Measurements from ENCODE around the gene SLC1A1.
"Not testable (repeated sequence)": the region's sequence is repeated elsewhere in the genome, so short reads cannot be mapped to it uniquely, and the experiment has no call there.

The SLC1A1 gene

DNA sequence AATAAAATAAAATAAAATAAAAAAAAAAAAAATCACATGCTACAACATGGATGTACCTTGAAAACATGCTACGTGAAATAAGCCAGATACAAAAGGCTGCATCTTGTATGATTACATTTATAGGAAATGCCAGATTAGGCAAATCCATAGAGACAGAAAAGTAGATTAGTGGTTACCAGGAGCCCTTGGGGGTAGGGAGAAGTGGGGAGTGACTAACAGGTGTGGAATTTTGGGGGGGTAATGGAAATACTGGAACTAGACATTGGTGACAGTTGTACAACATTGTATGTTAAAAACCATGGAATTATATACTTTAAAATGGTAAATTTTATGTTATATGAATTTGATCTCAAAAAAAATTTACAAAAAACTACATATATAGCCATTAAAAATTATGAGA is 47.3 kb downstream of the SLC1A1 start:
- TF ChIP-seq, protein P1, sequence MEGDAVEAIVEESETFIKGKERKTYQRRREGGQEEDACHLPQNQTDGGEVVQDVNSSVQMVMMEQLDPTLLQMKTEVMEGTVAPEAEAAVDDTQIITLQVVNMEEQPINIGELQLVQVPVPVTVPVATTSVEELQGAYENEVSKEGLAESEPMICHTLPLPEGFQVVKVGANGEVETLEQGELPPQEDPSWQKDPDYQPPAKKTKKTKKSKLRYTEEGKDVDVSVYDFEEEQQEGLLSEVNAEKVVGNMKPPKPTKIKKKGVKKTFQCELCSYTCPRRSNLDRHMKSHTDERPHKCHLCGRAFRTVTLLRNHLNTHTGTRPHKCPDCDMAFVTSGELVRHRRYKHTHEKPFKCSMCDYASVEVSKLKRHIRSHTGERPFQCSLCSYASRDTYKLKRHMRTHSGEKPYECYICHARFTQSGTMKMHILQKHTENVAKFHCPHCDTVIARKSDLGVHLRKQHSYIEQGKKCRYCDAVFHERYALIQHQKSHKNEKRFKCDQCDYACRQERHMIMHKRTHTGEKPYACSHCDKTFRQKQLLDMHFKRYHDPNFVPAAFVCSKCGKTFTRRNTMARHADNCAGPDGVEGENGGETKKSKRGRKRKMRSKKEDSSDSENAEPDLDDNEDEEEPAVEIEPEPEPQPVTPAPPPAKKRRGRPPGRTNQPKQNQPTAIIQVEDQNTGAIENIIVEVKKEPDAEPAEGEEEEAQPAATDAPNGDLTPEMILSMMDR (conservative IDR thresholded peaks at IDR 0.05) = no peak
- TF ChIP-seq ZFX (IDR thresholded peaks at IDR 0.05) = no peak
- no peak overlapping the region for H3K27ac ChIP-seq

DNA sequence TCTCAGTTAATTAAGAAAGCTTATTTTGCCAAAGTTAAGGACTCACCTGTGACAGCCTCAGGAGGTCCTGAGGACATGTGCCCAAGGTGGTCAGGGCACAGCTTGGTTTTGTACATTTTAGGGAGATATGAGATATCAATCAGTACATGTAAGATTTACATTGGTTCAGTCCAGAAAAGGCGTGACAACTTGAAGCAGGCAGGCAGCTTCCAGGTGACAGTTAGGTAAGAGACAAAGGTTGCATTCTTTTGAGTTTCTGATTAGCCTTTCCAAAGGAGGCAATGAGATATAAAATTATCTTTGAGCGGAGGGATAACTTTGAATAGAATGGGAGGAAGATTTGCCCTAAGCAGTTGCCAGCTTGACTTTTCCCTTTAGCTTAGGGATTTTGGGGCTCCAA is 47.8 kb downstream of the SLC1A1 start:
- no peak overlapping the region for H3K27ac ChIP-seq
- TF ChIP-seq ZFX (IDR thresholded peaks at IDR 0.05) = no peak
- TF ChIP-seq, protein P1 (conservative IDR thresholded peaks at IDR 0.05) = no peak

- no peak overlapping the region for H3K27ac ChIP-seq
- no peak for TF ChIP-seq ZFX (IDR thresholded peaks at IDR 0.05)
- TF ChIP-seq, protein P1 (conservative IDR thresholded peaks at IDR 0.05) = no peak
These were observed 48.4 kb downstream of the SLC1A1 start for GRCh38 chr9:4538621-4539020.

DNA sequence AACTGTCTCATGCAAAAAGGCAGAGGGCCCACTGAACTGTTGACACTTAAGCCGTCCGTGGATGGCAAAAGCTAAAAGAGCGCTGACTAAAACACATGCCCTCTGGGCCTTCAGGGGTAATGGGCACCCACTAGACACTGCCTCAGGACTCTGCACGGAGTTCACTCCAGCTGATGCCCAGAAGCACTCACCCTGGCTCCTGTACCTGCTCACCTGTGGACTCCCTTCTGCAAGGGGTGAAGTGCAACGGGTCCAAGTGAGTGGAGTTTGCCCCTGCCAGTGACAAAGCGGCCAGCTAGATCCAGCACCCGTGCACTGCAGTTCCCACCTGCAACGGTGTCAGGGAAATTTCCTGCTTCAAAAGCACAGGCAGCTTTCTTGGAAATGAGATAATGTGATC is 50.2 kb downstream of the SLC1A1 start:
- TF ChIP-seq ZFX (IDR thresholded peaks at IDR 0.05) = no peak
- TF ChIP-seq, protein P1 (conservative IDR thresholded peaks at IDR 0.05) = no peak

GRCh38 chr9:4541281-4541680 is 51.0 kb downstream of the SLC1A1 start:
- H3K27ac ChIP-seq = no peak overlapping the region
- TF ChIP-seq, protein P1 (conservative IDR thresholded peaks at IDR 0.05) = no peak
- TF ChIP-seq ZFX (IDR thresholded peaks at IDR 0.05) = no peak

More for the DNA sequence above, 50.2 kb downstream of the SLC1A1 start:
- no peak overlapping the region for H3K27ac ChIP-seq

GRCh38 chr9:4541856-4542255 is 51.6 kb downstream of the SLC1A1 start:
- no peak for TF ChIP-seq ZFX (IDR thresholded peaks at IDR 0.05)
- TF ChIP-seq, protein P1 (conservative IDR thresholded peaks at IDR 0.05) = no peak
- H3K27ac ChIP-seq = no peak overlapping the region

DNA sequence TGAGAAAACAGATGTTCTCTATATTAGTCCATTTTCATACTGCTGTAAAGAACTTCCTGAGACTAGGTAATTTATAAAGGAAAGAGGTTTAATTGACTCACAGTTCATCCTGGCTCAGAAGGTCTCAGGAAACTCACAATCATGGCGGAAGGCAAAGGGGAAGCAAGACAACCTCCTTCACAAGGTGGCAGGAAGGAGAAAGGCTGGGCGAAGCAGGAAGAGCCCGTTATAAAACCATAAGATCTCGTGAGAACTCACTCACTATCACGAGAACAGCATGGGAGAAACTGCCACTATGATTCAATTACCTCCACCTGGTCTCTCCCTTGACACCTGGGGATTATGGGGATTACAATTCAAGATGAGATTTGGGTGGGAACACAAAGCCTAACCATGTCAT is 54.4 kb downstream of the SLC1A1 start:
- H3K27ac ChIP-seq = not testable (repeated sequence)

DNA sequence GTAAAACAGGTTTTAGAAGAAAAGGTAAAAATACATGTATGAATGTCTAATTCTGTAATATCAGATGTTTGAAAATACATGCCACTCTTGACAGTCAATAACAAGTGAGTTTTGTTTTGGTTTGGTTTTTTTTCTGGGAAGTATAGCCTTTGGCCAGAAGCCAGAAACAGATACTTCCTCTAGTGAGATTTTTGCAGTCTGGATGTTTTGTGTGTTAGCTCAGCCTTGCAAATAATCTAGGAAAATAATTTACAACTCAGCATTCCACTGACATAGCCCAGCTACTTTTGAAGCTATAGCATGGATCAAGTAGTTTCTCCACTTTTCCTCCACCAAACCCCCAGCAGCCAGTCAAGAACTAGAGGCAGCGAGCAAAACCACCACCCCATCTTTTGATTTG is 56.7 kb downstream of the SLC1A1 start:
- TF ChIP-seq, protein P1 (conservative IDR thresholded peaks at IDR 0.05) = no peak
- no peak for TF ChIP-seq ZFX (IDR thresholded peaks at IDR 0.05)
- no peak overlapping the region for H3K27ac ChIP-seq
